C1 segment of cervical spinal cord (tissue), 14 donors: ENCODE data around the gene SMIM11.
"Not testable (repeated sequence)": the region's sequence is repeated elsewhere in the genome, so short reads cannot be mapped to it uniquely, and the experiment has no call there.

ENCODE experiments used
- DNase-seq, 14 donors: peaks; one replicate each; lab custom pipeline; 2025; lab: John Stamatoyannopoulos, UW

Gene SMIM11

GRCh38 chr21:34354836-34355235, 20.5 kb upstream of the SMIM11 start:
- no peak for DNase-seq

DNA sequence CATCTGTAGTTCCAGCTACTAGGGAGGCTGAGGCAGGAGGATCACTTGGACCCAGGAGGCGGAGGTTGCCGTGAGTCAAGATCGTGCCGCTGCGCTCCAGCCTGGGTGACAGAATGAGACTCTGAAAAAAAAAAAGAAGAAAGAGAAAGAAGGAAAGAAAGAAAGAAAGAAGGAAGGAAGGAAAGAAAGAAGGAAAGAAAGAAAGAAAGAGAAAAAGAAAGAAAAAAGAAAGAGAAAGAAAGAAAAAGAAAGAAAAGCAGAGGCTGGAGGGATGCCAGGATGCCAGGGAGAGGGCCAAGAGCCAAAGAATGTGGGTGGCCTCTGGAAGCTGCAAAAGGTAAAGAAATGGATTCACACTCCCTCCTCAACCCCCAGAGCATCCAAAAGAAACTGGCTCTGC, 19.7 kb upstream of the SMIM11 start:
- DNase-seq = no peak

DNA sequence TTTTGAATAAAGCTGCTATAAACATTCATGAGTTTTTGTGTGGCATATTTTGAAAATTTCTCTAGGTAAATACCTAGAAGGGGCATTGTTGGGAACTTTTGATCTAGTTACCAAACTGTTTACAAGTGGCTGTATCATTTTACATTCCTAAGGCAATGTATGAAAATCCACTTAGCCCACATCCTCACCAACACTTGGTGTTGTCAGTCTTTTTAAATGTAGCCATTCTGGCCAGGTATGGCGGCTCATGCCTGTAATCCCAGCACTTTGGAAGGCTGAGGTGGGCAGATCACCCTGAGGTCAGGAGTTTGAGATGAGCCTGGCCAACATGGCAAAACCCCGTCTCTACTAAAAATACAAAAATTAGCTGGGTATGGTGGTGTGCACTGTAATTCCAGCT, 17.4 kb upstream of the SMIM11 start:
- no peak for DNase-seq

- DNase-seq = no peak
Measured at GRCh38 chr21:34358866-34359265, 16.4 kb upstream of the SMIM11 start.

- no peak for DNase-seq
Measured at GRCh38 chr21:34360488-34361241, 14.6 kb upstream of the SMIM11 start.

GRCh38 chr21:34362136-34362444, 13.2 kb upstream of the SMIM11 start:
- DNase-seq = no peak

DNA sequence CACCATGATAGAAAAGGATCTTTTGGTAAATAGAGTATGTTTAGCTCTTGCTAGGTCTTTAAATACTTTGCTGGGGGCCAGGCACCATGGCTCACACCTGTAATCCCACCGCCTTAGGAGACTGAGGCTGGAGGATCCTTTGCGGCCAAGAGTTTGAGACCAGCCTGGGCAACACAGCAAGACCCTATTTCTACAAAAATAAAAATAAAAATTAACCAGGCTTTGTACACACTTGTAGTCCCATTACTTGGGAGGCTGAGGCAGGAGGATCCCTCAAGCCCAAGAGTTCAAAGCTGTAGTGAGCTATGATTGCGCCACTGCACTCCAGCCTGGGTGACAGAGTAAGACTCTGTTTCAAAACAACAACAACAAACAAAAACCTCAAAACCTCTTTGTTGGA, 12.6 kb upstream of the SMIM11 start:
- DNase-seq = no peak

DNA sequence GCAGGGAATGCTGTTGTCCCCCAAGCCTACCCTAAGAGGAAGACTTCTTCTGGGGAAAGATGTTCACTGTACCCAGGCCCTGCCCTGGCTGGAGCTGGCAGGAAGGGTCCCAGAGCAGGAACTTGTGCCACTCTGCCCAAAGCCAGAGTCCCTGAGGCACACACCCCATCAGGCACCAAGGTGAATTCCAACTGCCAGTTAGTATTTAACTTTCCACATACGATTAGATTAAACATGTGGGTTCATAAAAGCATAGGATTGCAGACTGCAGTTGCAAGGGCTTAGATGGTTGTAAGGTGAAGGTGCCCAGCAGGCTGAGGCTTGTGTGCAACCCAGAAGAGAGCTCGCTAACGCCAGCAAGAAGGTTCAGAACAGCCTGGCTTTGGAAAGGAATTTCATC, 11.6 kb upstream of the SMIM11 start, which contains the start of gene KCNE2:
TSS of gene KCNE2 (plus strand) at position 274 of the 400 bp plus-strand sequence. CDS start 6,473 bp downstream, outside the sequence.
- DNase-seq = no peak

- no peak for DNase-seq
Measured at GRCh38 chr21:34364921-34365320, 10.4 kb upstream of the SMIM11 start.

GRCh38 chr21:34365809-34366208, 9.5 kb upstream of the SMIM11 start:
- no peak for DNase-seq

DNA sequence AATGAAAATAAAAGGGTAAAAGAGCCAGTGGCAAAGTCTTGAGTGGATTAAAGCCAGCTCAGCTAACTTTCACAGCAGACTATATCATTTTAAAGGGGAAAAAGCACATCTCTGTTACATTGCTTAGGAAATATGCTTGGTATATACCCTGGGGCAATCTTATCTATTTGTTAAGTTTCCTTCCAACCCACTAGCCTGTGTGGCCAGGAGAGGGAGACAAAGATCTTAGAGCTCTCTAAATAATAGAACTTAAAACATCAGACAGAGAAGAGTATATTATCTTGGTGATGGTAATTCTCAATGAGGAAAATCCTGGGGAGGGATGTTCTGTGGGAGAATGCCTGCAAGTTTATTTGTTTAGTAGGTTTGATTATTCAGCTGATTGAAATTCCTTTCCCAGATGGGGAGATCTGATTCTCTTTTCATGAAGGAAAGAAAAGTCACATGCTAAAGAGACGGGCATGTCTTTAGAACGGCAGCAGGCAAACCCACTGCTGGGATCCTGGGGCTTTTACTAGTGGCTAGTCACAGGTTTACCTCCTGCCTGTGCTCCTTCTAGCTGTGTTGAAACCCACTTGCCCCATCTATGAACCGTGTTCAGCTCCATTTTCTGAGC, 7.9 kb upstream of the SMIM11 start:
- DNase-seq = no peak

DNA sequence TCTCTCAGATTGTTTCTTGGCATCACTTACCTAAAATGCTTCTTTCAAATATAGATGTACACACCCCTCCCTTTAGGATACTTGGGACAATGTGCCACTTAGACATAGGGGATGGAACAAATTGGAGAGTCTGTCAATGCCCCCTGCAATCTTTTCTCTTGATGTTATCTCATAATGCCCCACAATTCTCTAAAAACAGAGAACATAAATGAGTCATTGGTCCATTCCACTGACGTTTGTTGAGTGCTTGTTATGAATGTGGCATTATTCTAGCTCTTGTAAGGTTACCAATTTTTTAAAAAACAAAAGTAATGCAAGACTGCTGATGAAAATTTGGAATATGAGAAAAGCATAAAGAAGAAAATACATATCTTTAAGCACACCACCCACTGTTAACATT, 5.6 kb upstream of the SMIM11 start:
- DNase-seq = no peak

GRCh38 chr21:34372321-34372720, 3.0 kb upstream of the SMIM11 start:
- DNase-seq = no peak

GRCh38 chr21:34374462-34374861, 845 bp upstream of the SMIM11 start:
- DNase-seq = not testable (repeated sequence)

DNA sequence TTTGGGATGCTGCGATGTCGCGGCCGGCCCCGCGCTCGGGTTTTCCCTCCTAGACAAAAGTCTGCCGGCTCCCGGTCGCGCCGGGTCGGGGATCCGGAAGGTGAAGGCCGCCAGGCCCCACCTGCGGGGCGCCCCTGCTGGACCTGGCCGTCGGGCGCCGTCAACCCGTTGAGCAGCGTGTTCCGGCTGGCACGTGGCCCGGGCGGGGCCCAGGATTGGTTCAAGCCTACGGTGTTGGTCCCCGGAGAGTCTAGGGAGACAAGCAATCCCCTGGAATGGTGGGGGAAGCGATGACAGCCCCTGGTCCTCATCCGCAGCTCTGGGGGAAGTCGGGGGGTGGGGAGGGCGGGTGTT, 289 bp downstream of the SMIM11 start:
- DNase-seq = not testable (repeated sequence)

GRCh38 chr21:34383138-34383537, 7.8 kb downstream of the SMIM11 start:
- DNase-seq = not testable (repeated sequence)

DNA sequence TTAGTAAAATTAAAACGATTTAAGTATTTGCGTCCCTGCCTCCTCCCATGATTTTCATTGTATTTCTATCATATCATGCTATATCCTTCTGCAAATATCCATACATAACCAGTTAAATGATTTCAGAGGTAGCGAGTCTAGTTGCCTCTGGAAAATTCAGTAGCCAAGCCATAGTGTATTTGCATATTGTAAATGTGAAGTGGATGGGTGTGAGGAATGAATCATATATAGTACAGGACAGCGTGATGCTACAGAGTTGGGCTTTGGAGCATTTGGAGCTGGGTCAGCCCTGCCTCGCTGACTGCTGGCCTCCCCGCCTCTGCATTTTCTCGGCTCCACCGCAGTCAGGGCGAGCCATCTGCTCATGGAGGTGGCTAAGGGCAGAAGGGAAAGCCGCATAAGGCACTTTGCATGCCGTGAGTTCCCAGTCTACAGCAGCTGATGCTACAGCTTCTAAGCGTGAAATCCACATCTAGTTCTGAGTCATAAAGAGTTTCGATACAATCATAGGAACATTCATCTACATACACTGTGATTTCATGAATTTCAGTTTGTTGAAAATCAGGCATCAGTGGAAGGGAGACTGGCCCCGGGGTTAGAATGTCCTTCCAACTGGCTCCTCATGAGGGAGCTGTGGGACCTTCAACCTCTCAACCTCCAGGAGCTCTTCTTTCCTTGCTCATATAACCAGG, 8.6 kb downstream of the SMIM11 start:
- DNase-seq = not testable (repeated sequence)

DNA sequence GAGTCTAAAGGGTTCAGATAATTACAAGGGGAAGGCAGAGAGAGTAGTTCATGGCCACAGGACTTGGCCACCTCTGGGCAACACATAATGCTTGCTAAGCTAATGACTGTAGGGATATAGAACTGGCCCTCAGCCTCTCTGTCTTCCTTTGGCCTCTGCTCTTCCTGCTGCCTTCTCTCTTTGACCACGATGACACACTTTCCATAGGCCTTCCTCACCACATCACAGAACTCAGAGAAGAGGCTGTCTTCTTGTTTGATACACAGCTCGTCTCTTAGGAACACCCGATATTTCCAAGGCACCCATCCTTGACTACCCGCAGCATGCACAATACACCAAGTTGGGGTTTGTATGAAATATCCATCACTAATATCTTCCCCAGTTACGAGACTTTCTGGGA, 25.2 kb downstream of the SMIM11 start:
- DNase-seq = not testable (repeated sequence)

DNA sequence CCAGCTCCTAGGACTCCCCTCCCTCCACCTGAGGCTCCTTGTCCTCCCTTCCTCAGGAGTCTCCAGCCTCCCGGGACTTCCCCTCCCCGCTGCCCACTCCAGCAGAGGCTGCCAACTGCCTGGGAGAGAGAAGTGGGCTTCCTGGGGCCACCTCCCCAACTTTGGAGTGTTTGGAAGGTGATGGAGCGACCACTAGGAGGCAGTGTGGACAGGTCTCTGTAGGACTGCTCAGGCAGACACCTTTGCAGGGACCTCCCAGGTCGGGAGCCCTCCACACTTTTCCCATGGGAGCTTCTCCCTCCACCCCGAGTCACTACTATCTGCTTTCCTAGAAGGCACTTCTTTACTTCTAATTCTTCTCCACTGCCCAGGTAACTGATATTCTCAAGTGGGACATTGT, 29.4 kb downstream of the SMIM11 start:
- not testable (repeated sequence) for DNase-seq

DNA sequence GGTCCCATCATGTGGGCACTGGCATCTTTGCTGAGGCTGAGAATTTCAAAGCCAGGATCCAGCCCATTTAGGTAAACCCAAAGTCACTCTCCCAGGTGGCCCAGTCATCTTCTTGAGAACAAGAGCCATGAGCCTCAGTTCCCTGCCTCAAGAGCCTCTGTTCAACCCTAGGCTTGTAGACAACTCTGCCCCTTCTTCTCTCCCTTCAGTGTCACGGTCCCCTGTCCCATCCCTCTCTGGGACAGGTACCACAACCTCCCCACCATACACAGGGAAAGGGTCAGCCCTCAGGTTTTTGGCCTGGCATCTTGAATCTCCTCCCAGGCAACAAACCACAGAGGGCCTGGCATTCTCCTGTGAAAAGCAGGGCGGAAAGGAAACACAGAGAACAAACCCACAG, 30.4 kb downstream of the SMIM11 start:
- not testable (repeated sequence) for DNase-seq

DNA sequence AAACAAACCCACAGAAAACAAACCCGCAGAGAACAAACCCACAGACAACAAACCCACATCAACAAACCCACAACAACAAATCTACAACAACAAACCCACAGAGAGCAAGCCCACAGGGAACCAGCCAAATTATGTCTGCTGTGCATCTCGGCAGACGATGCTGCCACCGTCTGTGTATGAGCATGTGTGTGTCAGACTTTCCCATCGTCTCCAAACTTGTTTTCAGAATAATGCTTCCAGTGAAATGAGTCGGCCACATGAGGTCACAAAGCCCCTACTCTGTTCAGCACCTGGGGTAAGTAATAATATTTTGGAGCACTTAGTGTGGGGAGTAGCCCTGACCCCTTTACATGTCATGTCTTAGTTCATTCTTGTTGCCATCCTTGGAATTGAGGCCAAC, 30.8 kb downstream of the SMIM11 start:
- DNase-seq = not testable (repeated sequence)

DNA sequence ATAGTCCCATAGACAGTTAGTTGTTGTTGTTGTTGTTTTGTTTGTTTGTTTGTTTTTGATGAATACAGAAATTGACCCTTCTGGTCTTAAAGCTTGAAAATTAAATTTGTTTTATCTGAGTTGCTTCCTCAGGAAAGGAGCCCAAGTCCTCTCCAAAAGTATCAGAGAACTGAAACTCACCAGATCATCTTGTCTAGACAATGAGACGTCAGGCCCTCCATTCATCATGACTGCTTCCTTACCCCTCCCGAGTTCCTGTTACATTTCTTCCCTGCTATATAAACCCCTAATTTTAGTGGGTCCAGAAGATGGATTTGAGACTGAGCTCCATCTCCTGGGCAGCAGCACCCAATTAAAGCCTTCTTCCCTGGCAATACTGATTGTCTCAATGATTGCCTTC, 31.4 kb downstream of the SMIM11 start:
- DNase-seq = not testable (repeated sequence)

DNA sequence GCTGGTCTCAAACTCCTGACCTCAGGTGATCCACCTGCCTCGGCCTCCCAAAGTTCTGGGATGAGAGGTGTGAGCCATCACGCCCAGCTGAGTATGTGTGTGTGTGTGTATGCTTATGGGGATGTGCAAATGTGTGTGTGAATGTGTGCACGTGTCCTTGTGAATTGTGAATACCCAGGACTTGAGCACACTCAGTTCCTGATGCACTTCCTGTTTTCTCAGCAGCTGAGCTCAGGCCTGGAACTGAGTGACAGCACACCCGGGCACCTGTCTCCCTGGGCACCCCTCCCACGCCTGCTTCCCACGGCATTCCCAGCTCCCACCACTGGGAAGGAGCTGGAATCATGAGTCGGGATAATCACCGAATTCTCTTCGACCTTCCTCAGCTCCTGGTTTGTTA, 32.0 kb downstream of the SMIM11 start:
- DNase-seq = not testable (repeated sequence)
